GM23338 (cell line): ENCODE measurements around the gene CPM. TPM values are rescaled to one million over a fixed set of nuclear protein-coding genes. Genes with fewer than 3 reads are reported as not detected.
A peak's percentile ranks its signal among the peaks of the same experiment; 100 is the strongest.

Experiments used
- ATAC-seq: fragments of 200-7000 bp; cut with Tn5 transposase; 3 replicates; pipeline ENCODE4 v1.9.1; 2020
- DNase-seq: peaks from one replicate; pipeline ENCODE4 v3.0.0-alpha.2; 2015; ENCODE audit warnings: low spot score
- H2AFZ ChIP-seq: fragments of 200-600 bp; sonication (generic); 2 replicates; pipeline ENCODE4 v1.8.0; 2016; ENCODE audit warnings: antibody characterized with exemption, mild to moderate bottlenecking, moderate library complexity
- H3F3A ChIP-seq: fragments of 200-600 bp; sonication (generic); replicated peaks from 2 replicates; pipeline ENCODE4 v1.8.0; 2017; ENCODE audit warnings: antibody characterized with exemption, mixed run types, low read depth
- H3K27ac ChIP-seq: fragments of 200-600 bp; sonication (generic); 2 replicates; pipeline ENCODE4 v1.6.1; 2016; ENCODE audit warnings: low read depth
- H3K27me3 ChIP-seq: fragments of 200-600 bp; sonication (generic); 2 replicates; pipeline ENCODE4 v1.8.0; 2016; ENCODE audit warnings: mild to moderate bottlenecking, mixed run types, moderate library complexity; ENCODE audit not compliant: insufficient read depth
- H3K36me3 ChIP-seq: fragments of 200-600 bp; sonication (generic); 2 replicates; pipeline ENCODE4 v1.8.0; 2016; ENCODE audit warnings: mild to moderate bottlenecking; ENCODE audit not compliant: insufficient read depth
- H3K4me1 ChIP-seq: fragments of 200-600 bp; sonication (generic); 2 replicates; pipeline ENCODE4 v1.8.0; 2016; ENCODE audit warnings: mild to moderate bottlenecking, moderate library complexity; ENCODE audit not compliant: insufficient read depth
- H3K4me2 ChIP-seq: fragments of 200-600 bp; sonication (generic); 2 replicates; pipeline ENCODE4 v1.7.1; 2017; ENCODE audit warnings: mixed run types
- H3K4me3 ChIP-seq: fragments of 200-600 bp; sonication (generic); 2 replicates; pipeline ENCODE4 v1.6.1; 2016; ENCODE audit warnings: mixed run types
- H3K79me2 ChIP-seq: fragments of 200-600 bp; sonication (generic); replicated peaks from 2 replicates; pipeline ENCODE4 v1.8.0; 2017; ENCODE audit warnings: mild to moderate bottlenecking; ENCODE audit not compliant: insufficient read depth
- H3K9me2 ChIP-seq: fragments of 200-600 bp; sonication (generic); 2 replicates; pipeline ENCODE4 v1.8.0; 2017; ENCODE audit not compliant: insufficient read depth
- H4K20me1 ChIP-seq: fragments of 200-600 bp; sonication (generic); replicated peaks from 2 replicates; pipeline ENCODE4 v1.8.0; 2017; ENCODE audit warnings: mild to moderate bottlenecking; ENCODE audit not compliant: insufficient read depth
- H3K27ac Mint-ChIP-seq: 2 replicates; pipeline ENCODE4 v1.8.0; 2020; ENCODE audit warnings: inconsistent platforms, mild to moderate bottlenecking, moderate library complexity, mixed read lengths
- H3K27me3 Mint-ChIP-seq: 3 replicates; pipeline ENCODE4 v1.8.0; 2022; ENCODE audit warnings: low read depth, mild to moderate bottlenecking, moderate library complexity, mixed read lengths, inconsistent platforms; ENCODE audit not compliant: insufficient read depth, poor library complexity
- H3K36me3 Mint-ChIP-seq: 3 replicates; pipeline ENCODE4 v1.8.0; 2021; ENCODE audit warnings: low read depth, mild to moderate bottlenecking, inconsistent platforms, moderate library complexity, mixed read lengths
- H3K4me1 Mint-ChIP-seq: 3 replicates; pipeline ENCODE4 v1.8.0; 2020; ENCODE audit warnings: mild to moderate bottlenecking, inconsistent platforms, mixed read lengths
- H3K4me3 Mint-ChIP-seq: 3 replicates; pipeline ENCODE4 v1.8.0; 2021; ENCODE audit warnings: moderate library complexity, mild to moderate bottlenecking, inconsistent platforms, mixed read lengths
- H3K9me3 Mint-ChIP-seq: 3 replicates; pipeline ENCODE4 v1.8.0; 2020; ENCODE audit warnings: moderate library complexity, mild to moderate bottlenecking, inconsistent platforms, mixed read lengths
- CTCF ChIP-seq, 2 experiments: fragments of 200-600 bp in 1 of 2; sonication (generic) in 1 of 2; conservative IDR thresholded peaks; 2 replicates each; pipeline versions ENCODE4 v1.5.1 to v1.6.1; 2016 to 2017; ENCODE audit warnings: antibody characterized with exemption in 2 of 2, low read depth in 2 of 2, mild to moderate bottlenecking in 2 of 2, moderate library complexity in 1 of 2
- EZH2 ChIP-seq: fragments of 200-600 bp; sonication (generic); IDR thresholded peaks from one replicate; pipeline ENCODE4 v1.8.0; 2017; ENCODE audit warnings: antibody characterized with exemption, mild to moderate bottlenecking, low read depth; ENCODE audit not compliant: unreplicated experiment
- EZH2phosphoT487 ChIP-seq: fragments of 200-600 bp; sonication (generic); IDR thresholded peaks from one replicate; pipeline ENCODE4 v1.8.1; 2018; ENCODE audit warnings: antibody characterized with exemption; ENCODE audit not compliant: unreplicated experiment
- JUNB ChIP-seq: IDR thresholded peaks from one replicate; pipeline ENCODE4 v1.6.1; 2016; ENCODE audit warnings: antibody characterized with exemption; ENCODE audit not compliant: unreplicated experiment
- POLR2AphosphoS5 ChIP-seq: IDR thresholded peaks from 2 replicates; pipeline ENCODE4 v1.6.1; 2016; ENCODE audit warnings: antibody characterized with exemption, low read depth
- REST ChIP-seq: IDR thresholded peaks from one replicate; pipeline ENCODE4 v1.6.1; 2018; ENCODE audit warnings: antibody characterized with exemption; ENCODE audit not compliant: unreplicated experiment
- ZNF114 ChIP-seq: fragments of 250-450 bp; sonication (Bioruptor Pico); IDR thresholded peaks from 2 replicates; pipeline ENCODE4 v1.5.0; 2020; ENCODE audit warnings: mild to moderate bottlenecking, moderate library complexity
- ZNF331 ChIP-seq: fragments of 250-450 bp; sonication (Bioruptor Pico); IDR thresholded peaks from 2 replicates; pipeline ENCODE4 v1.5.0; 2020; ENCODE audit warnings: low read depth, mild to moderate bottlenecking, moderate library complexity
- ZNF462 ChIP-seq: fragments of 250-450 bp; sonication (Bioruptor Pico); IDR thresholded peaks from 2 replicates; pipeline ENCODE4 v1.5.0; 2020; ENCODE audit warnings: mild to moderate bottlenecking, moderate library complexity
- polyA plus RNA-seq: library from polyadenylated mRNA; unstranded; fragments of >200 nt; fragmentation: Nextera tagmentation; extraction: Ambion mirVana; gene quantifications from 2 replicates; pipeline ENCODE4 v1.2.1, GENCODE V29; 2016
- total RNA-seq: library from RNA; depleted of rRNA; stranded (reverse); fragments of >200 nt; shearing (Covaris generic); gene quantifications from 2 replicates; pipeline ENCODE4 v1.2.3, GENCODE V29; 2014

Gene CPM
- total and polyA plus RNA-seq, 2 experiments from 2014 or later, result 0.37 to 5.8 TPM

- no peak for TF ChIP-seq REST
- no peak for TF ChIP-seq EZH2phosphoT487
- TF ChIP-seq POLR2AphosphoS5, result no peak
- no peak for TF ChIP-seq ZNF114 (CRISPR knock-in tag)
- TF ChIP-seq JUNB, result no peak
- TF ChIP-seq ZNF331, result no peak
- no peak for TF ChIP-seq EZH2
Measured at GRCh38 chr12:68844788-68845695, 87.9 kb downstream of the CPM start (continued).

GRCh38 chr12:68844318-68844745 lies 88.6 kb downstream of the CPM start:
- Histone ChIP-seq H3K27me3 (no peaks in the 10 kb centered on the region), H3K4me2 (no peak overlapping the region), H3K4me1 (no peaks in the 10 kb centered on the region), H2AFZ (no peak overlapping the region), H3K9me2 (no peaks in the 10 kb centered on the region), H3K79me2 (no peaks in the 10 kb centered on the region), H4K20me1 (peaks cover 6% of the 10 kb centered on the region; the same call in 1 of the 2 replicates), H3K4me3 (no peak overlapping the region), H3K27ac (no peak overlapping the region), H3F3A (no peaks in the 10 kb centered on the region), H3K36me3 (peaks cover 32% of the 10 kb centered on the region)
- peaks cover 38% of the 10 kb centered on the region for H3K36me3 Mint-ChIP-seq
- no peaks in the 10 kb centered on the region; the same call in 2 of the 3 replicates for H3K9me3 Mint-ChIP-seq
- ATAC-seq, result peak; percentile 29; the same call in 2 of the 3 replicates
- DNase-seq, result no peak
- no peak overlapping the region for H3K4me3 Mint-ChIP-seq
- no peak overlapping the region for H3K27ac Mint-ChIP-seq
- no peaks in the 10 kb centered on the region for H3K4me1 Mint-ChIP-seq
- no peaks in the 10 kb centered on the region for H3K27me3 Mint-ChIP-seq
- no peak for TF ChIP-seq CTCF (conservative IDR thresholded peaks at IDR 0.05; ENCODE audit: low read depth in 2 of 2)
- no peak for TF ChIP-seq ZNF462 (CRISPR knock-in tag)
- TF ChIP-seq REST, result no peak
